NB4 (cell line): ENCODE results near the gene TAF10.

Source experiments
- DNase-seq: peaks from one replicate; pipeline ENCODE4 v3.0.0; 2010; ENCODE audit warnings: low read depth
- H3K4me3 ChIP-seq: one replicate; pipeline ENCODE4 v1.5.1; 2011; ENCODE audit warnings: mild to moderate bottlenecking, low read depth, low read length, moderate library complexity
- MAX ChIP-seq: IDR thresholded peaks from 2 replicates; pipeline ENCODE4 v1.6.1; 2011; ENCODE audit warnings: low read depth, low read length
- MYC ChIP-seq: IDR thresholded peaks from 2 replicates; pipeline ENCODE4 v1.6.1; 2011; ENCODE audit warnings: low read depth, low read length
- POLR2A ChIP-seq: IDR thresholded peaks from 2 replicates; pipeline ENCODE4 v1.6.1; 2011; ENCODE audit warnings: mild to moderate bottlenecking; ENCODE audit not compliant: insufficient read length; ENCODE audit errors: extremely low read depth
- TF ChIP-seq, protein P1 (sequence below): IDR thresholded peaks from one replicate; pipeline ENCODE4 v1.5.1; 2012; ENCODE audit warnings: low read depth, low read length

Gene TAF10

GRCh38 chr11:6565988-6566703, 45.9 kb downstream of the TAF10 start:
- H3K4me3 ChIP-seq = no peak overlapping the region
- TF ChIP-seq MYC (no peak), MAX (no peak), POLR2A (no peak)
- TF ChIP-seq, protein P1, sequence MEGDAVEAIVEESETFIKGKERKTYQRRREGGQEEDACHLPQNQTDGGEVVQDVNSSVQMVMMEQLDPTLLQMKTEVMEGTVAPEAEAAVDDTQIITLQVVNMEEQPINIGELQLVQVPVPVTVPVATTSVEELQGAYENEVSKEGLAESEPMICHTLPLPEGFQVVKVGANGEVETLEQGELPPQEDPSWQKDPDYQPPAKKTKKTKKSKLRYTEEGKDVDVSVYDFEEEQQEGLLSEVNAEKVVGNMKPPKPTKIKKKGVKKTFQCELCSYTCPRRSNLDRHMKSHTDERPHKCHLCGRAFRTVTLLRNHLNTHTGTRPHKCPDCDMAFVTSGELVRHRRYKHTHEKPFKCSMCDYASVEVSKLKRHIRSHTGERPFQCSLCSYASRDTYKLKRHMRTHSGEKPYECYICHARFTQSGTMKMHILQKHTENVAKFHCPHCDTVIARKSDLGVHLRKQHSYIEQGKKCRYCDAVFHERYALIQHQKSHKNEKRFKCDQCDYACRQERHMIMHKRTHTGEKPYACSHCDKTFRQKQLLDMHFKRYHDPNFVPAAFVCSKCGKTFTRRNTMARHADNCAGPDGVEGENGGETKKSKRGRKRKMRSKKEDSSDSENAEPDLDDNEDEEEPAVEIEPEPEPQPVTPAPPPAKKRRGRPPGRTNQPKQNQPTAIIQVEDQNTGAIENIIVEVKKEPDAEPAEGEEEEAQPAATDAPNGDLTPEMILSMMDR = no peak
- DNase-seq = no peak

DNA sequence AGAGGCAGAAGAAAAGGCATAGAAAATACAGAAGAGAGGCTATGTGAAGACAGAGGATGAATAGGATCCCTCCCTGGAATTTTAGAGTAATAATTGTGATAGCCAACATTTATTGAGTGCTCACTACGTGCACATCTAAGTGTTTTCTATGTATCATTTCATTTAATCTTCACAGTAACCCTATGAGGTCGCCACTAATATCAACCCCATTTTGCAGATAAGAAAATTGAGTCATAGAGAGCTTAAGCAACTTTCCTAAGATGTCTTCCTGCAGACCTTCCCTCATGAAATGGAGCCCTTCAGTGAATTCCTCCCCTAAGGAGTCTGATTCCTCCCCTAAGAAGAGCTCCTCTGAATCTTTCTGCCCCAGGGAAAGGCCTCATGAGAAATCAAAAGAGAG, 46.7 kb downstream of the TAF10 start:
- H3K4me3 ChIP-seq = no peak overlapping the region
- no peak for DNase-seq
- TF ChIP-seq POLR2A (no peak), MYC (no peak), MAX (no peak)
- TF ChIP-seq, protein P1 = no peak

GRCh38 chr11:6563667-6564066, 48.3 kb downstream of the TAF10 start:
- H3K4me3 ChIP-seq = no peak overlapping the region
- no peak for DNase-seq
- TF ChIP-seq MAX (no peak), MYC (no peak), POLR2A (no peak)
- TF ChIP-seq, protein P1 = no peak

- no peak overlapping the region for H3K4me3 ChIP-seq
- no peak for DNase-seq
- TF ChIP-seq MAX = no peak
- TF ChIP-seq MYC = no peak
- TF ChIP-seq, protein P1 = no peak
- no peak for TF ChIP-seq POLR2A
Measured at GRCh38 chr11:6563121-6563619, 48.8 kb downstream of the TAF10 start.

GRCh38 chr11:6561288-6561687, 50.7 kb downstream of the TAF10 start:
- H3K4me3 ChIP-seq = no peak overlapping the region
- no peak for DNase-seq
- TF ChIP-seq MYC (no peak), MAX (no peak), POLR2A (no peak)
- TF ChIP-seq, protein P1 = no peak
